NCI-H526 treated with DMSO at 0.1 percent for 48 hours (cell line): Measurements from ENCODE around the gene GIMAP6.
"Not testable (repeated sequence)": the region's sequence is repeated elsewhere in the genome, so short reads cannot be mapped to it uniquely, and the experiment has no call there.

ENCODE experiments used
- DNase-seq: peaks from one replicate; lab custom pipeline; 2025; lab: John Stamatoyannopoulos, UW

Gene GIMAP6

DNA sequence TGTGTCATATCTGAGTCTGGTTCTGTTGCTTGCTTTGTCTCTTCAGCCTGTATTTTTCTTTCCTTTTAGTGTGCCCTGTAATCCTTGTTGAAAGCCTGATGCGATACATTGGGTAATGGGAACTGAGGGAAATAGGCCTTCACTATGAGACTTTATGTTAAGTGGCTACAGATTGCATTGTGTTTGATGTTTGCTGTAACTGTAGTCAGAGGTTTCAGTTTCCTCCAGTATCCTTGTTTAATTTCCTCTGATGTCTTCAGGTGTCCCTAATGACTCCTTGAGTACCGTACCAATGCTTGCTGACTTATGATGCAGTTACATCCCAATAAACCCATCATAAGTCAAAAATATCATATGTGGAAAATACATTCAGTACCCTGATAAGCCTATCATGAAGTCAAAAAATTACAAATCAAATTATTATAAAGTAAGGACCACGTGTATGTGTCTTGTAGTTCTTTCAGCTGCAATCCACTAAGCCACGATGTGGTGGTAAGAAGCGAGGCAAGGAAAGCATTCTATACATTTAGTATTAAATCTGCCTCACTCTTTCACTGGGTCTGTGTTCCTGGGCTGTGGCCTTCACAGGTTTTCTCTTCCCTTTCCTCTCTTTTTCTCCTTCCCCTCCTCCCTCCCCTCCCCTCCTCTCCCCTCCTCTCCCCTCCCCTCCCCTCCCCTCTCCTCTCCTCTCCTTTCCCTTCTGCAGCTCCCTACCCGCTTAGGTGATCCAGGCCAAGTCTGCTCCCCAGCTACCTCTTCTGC, 13.3 kb upstream of the GIMAP6 start:
- no peak for DNase-seq

DNA sequence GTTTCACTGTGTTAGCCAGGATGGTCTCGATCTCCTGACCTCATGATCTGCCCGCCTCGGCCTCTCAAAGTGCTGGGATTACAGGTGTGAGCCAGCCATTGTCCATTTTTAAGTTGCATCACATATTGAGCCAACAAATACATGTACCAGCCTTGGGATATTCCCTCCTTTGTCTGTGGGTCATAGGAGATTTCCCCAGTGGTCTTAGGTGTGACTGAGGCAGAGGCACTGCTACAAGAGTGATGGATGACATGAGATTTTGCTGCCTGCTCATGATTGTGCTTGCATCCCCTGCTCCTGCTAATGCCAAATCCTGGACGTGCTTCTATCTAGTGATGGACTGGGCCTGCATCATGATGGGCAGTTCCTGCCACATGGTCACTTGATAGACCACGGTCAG, 10.7 kb upstream of the GIMAP6 start:
- no peak for DNase-seq

GRCh38 chr7:150641854-150642253, 9.7 kb upstream of the GIMAP6 start:
- DNase-seq, result no peak

GRCh38 chr7:150633926-150634325, 1.7 kb upstream of the GIMAP6 start:
- no peak for DNase-seq

DNA sequence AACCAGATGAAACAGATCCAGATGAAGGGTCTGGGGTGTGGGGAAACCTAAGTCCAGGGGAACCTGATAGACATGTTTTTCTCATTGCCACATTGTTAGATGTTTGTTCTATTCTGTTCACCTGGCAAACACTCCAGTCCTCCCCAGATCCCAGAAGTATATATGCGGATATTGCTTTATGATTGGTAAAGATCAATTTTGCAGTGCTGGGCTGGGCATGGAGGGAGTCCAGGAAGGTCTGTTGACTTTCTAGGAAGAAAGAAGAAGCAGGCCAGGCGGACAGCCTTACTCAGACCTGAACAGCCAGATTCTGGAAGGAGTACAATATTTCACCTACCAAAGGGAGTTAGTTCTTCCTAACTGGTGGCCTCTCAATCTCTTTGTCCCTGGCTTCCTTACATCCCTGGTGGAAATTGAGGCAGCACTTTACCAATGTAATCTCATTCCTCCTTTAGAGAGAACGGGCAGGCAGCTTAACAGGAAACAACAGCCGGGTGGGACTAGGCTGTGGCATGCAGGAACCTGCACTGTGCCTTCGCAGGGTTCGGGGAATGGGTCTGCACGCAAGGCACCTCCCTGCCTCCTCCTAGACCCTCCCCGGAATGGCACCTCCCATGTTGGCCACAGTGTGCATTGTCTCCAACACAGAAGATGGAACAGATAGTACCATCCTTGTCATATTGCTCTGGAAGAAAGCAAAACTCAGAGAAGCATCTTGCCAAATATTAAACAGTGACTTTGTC, 930 bp downstream of the GIMAP6 start:
- DNase-seq, result no peak

GRCh38 chr7:150629347-150629746, 2.8 kb downstream of the GIMAP6 start:
- no peak for DNase-seq

- no peak for DNase-seq
Measured at GRCh38 chr7:150627959-150628358, 4.2 kb downstream of the GIMAP6 start.

- no peak for DNase-seq
Measured at GRCh38 chr7:150626696-150627095, 5.5 kb downstream of the GIMAP6 start.

DNA sequence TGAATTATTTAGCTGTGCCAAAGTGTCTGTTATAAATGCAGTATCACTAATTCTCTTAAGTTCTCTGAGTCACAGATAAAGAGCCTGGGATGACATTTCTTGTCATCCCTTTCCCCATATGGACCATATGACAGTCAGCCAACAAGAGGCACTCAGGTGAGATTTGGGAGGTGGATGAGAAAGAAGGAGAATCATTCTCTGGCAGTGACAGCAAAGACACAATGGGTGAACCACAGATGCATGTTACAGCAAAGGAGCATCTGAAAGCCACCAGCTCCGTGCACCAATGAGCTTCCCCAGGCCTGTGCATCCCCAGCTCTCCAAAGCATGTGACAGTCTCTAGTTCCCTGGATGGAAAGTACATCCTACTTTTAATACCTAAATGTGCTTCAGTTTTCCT, 10.8 kb downstream of the GIMAP6 start:
- DNase-seq, result no peak

- DNase-seq, result no peak
Measured at GRCh38 chr7:150620617-150621371, 11.4 kb downstream of the GIMAP6 start.

GRCh38 chr7:150620061-150620460, 12.1 kb downstream of the GIMAP6 start:
- no peak for DNase-seq

DNA sequence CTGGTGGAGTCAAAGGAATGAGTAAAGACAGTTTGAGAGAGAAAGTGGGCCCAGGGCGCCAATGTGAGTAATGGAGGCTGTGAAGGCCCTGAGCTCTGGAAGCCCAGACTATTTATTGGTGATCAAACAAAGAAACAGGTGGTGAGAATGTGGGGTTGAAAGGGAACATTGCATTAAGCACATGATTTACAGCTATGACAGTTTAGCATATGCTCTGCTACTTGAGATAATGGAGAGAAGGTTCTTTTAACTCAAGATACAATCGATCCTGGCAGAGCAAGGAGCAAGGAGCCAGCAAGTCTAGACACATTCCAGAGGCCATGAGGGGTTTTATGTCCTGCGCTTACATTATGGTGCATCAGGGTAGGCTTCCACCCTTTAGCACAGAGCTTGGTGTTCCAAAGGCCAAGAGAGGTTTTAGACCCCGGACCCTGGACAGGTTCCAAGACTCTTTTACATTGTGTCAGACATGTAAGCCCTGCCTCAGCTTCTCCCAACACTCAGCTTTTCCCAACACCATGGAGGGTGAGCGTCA, 16.9 kb downstream of the GIMAP6 start:
- DNase-seq, result not testable (repeated sequence)

DNA sequence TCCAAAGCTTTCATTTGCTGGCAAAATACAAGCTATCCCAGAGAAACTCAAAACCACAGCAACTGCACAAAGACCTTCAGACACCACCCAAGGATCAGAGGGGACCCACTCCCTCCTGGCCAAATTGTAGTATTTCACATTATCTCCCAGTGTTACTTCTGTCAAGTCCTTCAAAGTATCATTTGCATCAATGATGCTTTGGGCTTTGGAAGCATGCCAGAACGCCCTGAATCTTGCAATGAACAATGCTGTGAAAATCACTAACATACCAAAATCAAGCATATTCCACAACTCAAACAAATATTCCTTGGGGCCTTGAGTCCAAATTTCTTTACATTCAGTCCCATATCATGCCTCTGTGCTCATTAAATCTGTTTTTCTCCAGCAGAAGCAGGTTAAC, 17.8 kb downstream of the GIMAP6 start:
- DNase-seq, result not testable (repeated sequence)

DNA sequence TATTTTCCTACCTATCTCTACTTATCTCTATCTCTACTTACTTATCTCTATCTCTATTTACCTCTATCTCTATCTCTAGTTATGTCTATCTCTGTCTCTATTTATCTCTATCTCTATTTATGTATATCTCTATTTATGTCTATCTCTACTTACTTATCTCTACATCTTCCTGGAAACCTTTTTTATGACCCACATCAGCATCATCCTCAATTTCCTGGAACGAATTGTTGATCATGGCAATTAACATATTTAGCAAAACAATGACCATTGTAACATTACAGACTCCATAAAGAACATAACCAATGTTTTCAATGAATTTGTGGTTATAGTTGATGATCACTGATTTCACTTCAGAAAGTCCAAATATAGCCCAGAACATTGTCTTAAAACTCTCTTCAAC, 18.3 kb downstream of the GIMAP6 start:
- DNase-seq, result no peak

GRCh38 chr7:150612925-150613324, 19.3 kb downstream of the GIMAP6 start:
- no peak for DNase-seq

DNA sequence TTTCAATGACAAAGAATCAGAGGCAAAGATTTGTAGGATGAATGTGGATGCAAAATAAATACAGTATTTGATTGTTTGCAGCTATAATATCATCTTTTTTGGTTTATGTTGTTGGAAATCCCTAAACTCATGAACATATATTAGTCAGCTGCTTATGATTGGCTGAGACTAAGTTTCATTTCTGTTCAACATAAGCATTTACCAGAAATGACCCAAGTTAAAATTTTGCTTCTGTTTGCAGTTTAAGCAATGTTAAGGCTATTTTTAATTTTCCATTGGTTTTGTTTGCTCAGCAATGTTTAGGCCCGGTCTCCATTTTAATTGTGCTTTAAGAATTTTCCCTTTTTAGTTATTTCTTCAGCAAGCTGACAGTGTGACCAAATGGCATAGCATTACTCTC, 22.0 kb downstream of the GIMAP6 start:
- DNase-seq, result no peak

DNA sequence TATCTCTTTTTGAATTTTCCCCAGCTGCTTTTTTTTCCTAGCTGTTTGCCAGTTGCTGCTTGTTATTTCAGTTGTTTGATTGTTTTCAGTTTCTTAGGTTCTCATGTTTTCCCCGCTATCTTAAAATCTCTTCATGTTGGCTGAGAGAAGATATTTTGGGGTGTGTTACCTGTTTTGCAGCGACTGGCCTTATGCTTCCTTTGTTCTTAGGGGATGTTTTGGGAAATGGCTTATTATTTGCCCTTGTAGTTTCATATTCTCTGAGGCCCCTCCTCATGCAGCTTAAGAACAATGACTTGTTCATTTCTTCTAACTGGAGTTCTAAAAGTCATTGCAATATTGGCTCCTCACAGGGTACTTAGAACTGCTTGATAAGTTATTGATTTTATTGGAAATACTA, 28.6 kb downstream of the GIMAP6 start:
- DNase-seq, result not testable (repeated sequence)

GRCh38 chr7:150595361-150595760, 36.8 kb downstream of the GIMAP6 start:
- no peak for DNase-seq

DNA sequence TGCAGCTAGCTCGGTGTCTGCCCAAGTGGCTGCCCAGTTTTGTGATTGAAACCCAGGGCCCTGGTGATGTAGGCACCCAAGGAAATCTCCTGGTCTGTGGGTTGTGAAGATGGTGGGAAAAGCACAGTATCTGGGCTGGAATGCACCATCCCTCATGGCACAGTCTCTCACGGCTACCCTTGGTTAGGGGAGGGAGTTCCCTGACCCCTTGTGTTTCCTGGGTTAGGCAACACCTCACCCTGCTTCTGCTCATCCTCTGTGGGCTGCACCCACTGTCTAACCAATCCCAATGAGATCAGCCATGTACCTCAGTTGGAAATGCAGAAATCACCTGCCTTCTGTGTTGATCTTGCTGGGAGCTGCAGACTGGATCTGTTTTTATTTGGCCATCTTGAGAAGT, 37.4 kb downstream of the GIMAP6 start:
- DNase-seq, result no peak

- DNase-seq, result no peak
Measured at GRCh38 chr7:150587551-150587950, 44.6 kb downstream of the GIMAP6 start.

DNA sequence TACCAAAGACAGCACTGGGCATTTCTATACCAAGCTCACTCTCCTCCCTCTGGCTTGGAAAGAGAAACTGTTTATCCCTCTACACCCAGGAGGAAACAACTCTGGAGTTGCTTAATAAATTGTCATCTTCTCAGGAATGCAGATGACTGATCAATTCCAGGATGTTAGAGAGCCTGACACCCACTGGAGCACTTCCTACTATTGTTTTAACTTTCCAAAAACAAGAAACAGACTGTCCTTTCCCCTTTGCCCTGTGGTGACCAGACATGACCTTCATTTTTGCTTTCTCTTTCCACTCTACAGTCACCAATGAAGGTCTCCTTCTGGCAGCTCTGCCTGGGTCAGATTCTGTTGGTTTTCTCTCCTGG, 45.4 kb downstream of the GIMAP6 start:
- no peak for DNase-seq

- DNase-seq, result no peak
Measured at GRCh38 chr7:150586068-150586784, 46.0 kb downstream of the GIMAP6 start.
